CD8-positive, alpha-beta memory T cell (primary cell): ENCODE data around the gene EAF1. TPM values are rescaled to one million over a fixed set of nuclear protein-coding genes. Genes with fewer than 3 reads are reported as not detected.
"Not testable (repeated sequence)": the region's sequence is repeated elsewhere in the genome, so short reads cannot be mapped to it uniquely, and the experiment has no call there.

Experiments used
- CTCF ChIA-PET: fragments of 350-600 bp; sonication (Branson Sonifier 250); formaldehyde crosslinking; loops from one replicate; lab custom pipeline; 2021; ENCODE audit warnings: antibody characterized with exemption; lab: Charles Lee
- POLR2A ChIA-PET: fragments of 350-600 bp; sonication (Branson Sonifier 250); formaldehyde crosslinking; loops from one replicate; lab custom pipeline; 2021; ENCODE audit warnings: antibody characterized with exemption; lab: Charles Lee
- DNase-seq, 5 donors: peaks; one replicate each; pipeline versions ENCODE4 v3.0.0 to v3.0.0-alpha.2; 2020 to 2022; ENCODE audit warnings: mixed read lengths in 1 of 5
- H3K27ac ChIP-seq: one replicate; pipeline ENCODE4 v1.7.0; 2013; ENCODE audit warnings: low read depth, mild to moderate bottlenecking, low read length, moderate library complexity
- H3K27me3 ChIP-seq: 2 replicates; pipeline ENCODE4 v1.7.0; 2013; ENCODE audit warnings: low read length, mild to moderate bottlenecking; ENCODE audit not compliant: insufficient read depth, poor library complexity, severe bottlenecking
- H3K36me3 ChIP-seq: 2 replicates; pipeline ENCODE4 v1.7.0; 2013; ENCODE audit warnings: mild to moderate bottlenecking, low read length, moderate library complexity; ENCODE audit not compliant: insufficient read depth
- H3K4me1 ChIP-seq: 2 replicates; pipeline ENCODE4 v1.7.0; 2013; ENCODE audit warnings: mild to moderate bottlenecking, low read length, moderate library complexity; ENCODE audit not compliant: insufficient read depth
- H3K4me3 ChIP-seq: 2 replicates; pipeline ENCODE4 v1.7.0; 2013; ENCODE audit warnings: mild to moderate bottlenecking, low read length
- H3K9me3 ChIP-seq: 2 replicates; pipeline ENCODE4 v1.7.0; 2013; ENCODE audit warnings: mild to moderate bottlenecking, low read length
- H3K27ac Mint-ChIP-seq, 8 donors: one replicate each; pipeline ENCODE4 v1.8.0; 2020 to 2021; ENCODE audit warnings: mixed read lengths in 8 of 8, mild to moderate bottlenecking in 6 of 8, inconsistent platforms in 3 of 8, moderate library complexity in 3 of 8
- H3K27me3 Mint-ChIP-seq, 2 donors: one replicate each; pipeline ENCODE4 v1.8.0; 2020 to 2021; ENCODE audit warnings: mixed read lengths in 2 of 2, mild to moderate bottlenecking in 1 of 2, moderate library complexity in 1 of 2
- H3K36me3 Mint-ChIP-seq, 3 donors: one replicate each; pipeline ENCODE4 v1.8.0; 2020 to 2021; ENCODE audit warnings: mixed read lengths in 3 of 3, inconsistent platforms in 1 of 3, mild to moderate bottlenecking in 1 of 3
- H3K4me1 Mint-ChIP-seq, 3 donors: one replicate each; pipeline ENCODE4 v1.8.0; 2020 to 2021; ENCODE audit warnings: mixed read lengths in 3 of 3, inconsistent platforms in 1 of 3, mild to moderate bottlenecking in 1 of 3
- H3K4me3 Mint-ChIP-seq, 7 donors: one replicate each; pipeline ENCODE4 v1.8.0; 2020 to 2021; ENCODE audit warnings: mixed read lengths in 7 of 7, mild to moderate bottlenecking in 6 of 7, moderate library complexity in 4 of 7, inconsistent platforms in 2 of 7
- H3K9me3 Mint-ChIP-seq, 5 donors: one replicate each; pipeline ENCODE4 v1.8.0; 2020 to 2022; ENCODE audit warnings: mixed read lengths in 5 of 5, mild to moderate bottlenecking in 3 of 5, moderate library complexity in 2 of 5, inconsistent platforms in 1 of 5
- polyA plus RNA-seq: library from polyadenylated mRNA; unstranded; fragments of 300-500 nt; fragmentation: Illumina TruSeq; gene quantifications from one replicate; pipeline ENCODE4 v1.2.3, GENCODE V29; 2021
- total RNA-seq, 2 experiments: library from RNA; stranded (reverse); gene quantifications; one replicate each; pipeline ENCODE4 v1.2.3, GENCODE V29; 2021

Gene EAF1
- total and polyA plus RNA-seq, 3 experiments from 2014 or later: 21.2 to 26.8 (median 25.8) TPM

GRCh38 chr3:15409774-15410173 is 17.6 kb upstream of the EAF1 start:
- no peaks in the 10 kb centered on the region for H3K9me3 Mint-ChIP-seq
- no peak overlapping the region for H3K27ac ChIP-seq
- H3K27me3 ChIP-seq: no peaks in the 10 kb centered on the region
- H3K36me3 ChIP-seq: no peaks in the 10 kb centered on the region
- H3K9me3 ChIP-seq: no peaks in the 10 kb centered on the region
- H3K4me1 Mint-ChIP-seq: peaks cover 0 to 5% (median 0%) of the 10 kb centered on the region in 3 donors
- no peak overlapping the region for H3K4me3 Mint-ChIP-seq
- ChIA-PET POLR2A (no interaction called here), CTCF (no interaction called here)
- H3K4me1 ChIP-seq: no peaks in the 10 kb centered on the region
- no peak overlapping the region for H3K4me3 ChIP-seq
- peak overlapping the region in 2 of 8 donors; percentile 41 to 68 for H3K27ac Mint-ChIP-seq
- peaks cover 3 to 48% (median 11%) of the 10 kb centered on the region in 3 donors for H3K36me3 Mint-ChIP-seq
- H3K27me3 Mint-ChIP-seq: no peaks in the 10 kb centered on the region
- no peak for DNase-seq

DNA sequence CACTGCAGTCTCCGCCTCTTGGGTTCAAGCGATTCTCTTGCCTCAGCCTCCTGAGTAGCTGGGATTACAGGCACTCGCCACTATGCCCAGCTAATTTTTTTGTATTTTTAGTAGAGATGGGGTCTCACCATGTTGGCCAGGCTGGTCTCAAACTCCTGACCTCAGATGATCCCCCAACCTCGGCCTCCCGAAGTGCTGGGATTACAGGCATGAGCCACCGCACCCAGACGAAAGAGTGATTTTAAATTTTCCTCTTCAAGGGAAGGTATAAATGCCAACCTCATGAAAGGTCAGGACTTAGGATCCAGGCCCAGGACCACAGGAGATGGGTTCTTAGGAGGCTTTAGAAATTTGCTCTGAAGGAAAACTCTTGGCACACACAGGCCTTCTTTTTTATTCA is 16.4 kb upstream of the EAF1 start:
- DNase-seq, CTCF ChIA-PET, H3K27me3 Mint-ChIP-seq, H3K36me3 ChIP-seq, POLR2A ChIA-PET, H3K9me3 ChIP-seq, H3K27ac Mint-ChIP-seq, H3K4me1 ChIP-seq, H3K9me3 Mint-ChIP-seq, H3K4me3 ChIP-seq, H3K27me3 ChIP-seq, H3K27ac ChIP-seq, H3K4me3 Mint-ChIP-seq, H3K4me1 Mint-ChIP-seq: not testable (repeated sequence)
- H3K36me3 Mint-ChIP-seq: peaks cover 3 to 60% (median 22%) of the 10 kb centered on the region in 3 donors

GRCh38 chr3:15420871-15421270 is 6.5 kb upstream of the EAF1 start:
- Mint-ChIP-seq H3K27ac (no peak overlapping the region), H3K27me3 (no peaks in the 10 kb centered on the region), H3K36me3 (peaks cover 5 to 64% (median 17%) of the 10 kb centered on the region in 3 donors), H3K4me3 (peak overlapping the region in 1 of 7 donors; percentile 38), H3K4me1 (peaks cover 19 to 36% (median 32%) of the 10 kb centered on the region in 3 donors), H3K9me3 (no peaks in the 10 kb centered on the region)
- no peaks in the 10 kb centered on the region for H3K9me3 ChIP-seq
- H3K27me3 ChIP-seq: no peaks in the 10 kb centered on the region
- no peak for DNase-seq
- H3K27ac ChIP-seq: no peak overlapping the region
- CTCF ChIA-PET: no interaction called here
- H3K36me3 ChIP-seq: peaks cover 3% of the 10 kb centered on the region
- peaks cover 4% of the 10 kb centered on the region for H3K4me1 ChIP-seq
- no peak overlapping the region for H3K4me3 ChIP-seq
- POLR2A ChIA-PET: no interaction called here

DNA sequence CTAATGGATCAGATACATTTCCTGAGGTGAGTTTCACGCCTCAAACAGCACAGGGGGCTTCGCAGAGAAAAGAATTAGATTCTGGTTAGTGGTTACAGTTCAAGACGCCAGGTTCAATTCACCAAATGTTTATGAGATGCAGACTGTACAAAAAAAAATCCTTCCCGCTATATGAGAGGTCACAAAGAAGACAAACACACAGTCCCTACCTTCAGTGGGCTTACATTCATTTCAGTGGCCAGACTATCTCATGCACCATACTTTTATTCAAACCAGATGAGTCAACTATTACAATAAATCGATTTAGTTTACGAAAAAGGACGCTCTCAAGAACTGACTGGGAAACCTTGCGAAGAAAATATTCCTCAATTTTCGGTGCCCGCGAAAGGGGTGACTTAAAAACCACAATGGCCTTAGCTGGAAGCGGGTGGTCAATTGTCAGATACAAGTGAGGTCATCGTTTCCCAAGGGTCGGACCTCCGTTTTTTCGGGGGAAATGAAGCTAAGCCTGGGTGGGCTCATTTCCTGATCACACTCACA is 749 bp upstream of the EAF1 start:
- Histone ChIP-seq H3K4me1 (peaks cover 35% of the 10 kb centered on the region), H3K9me3 (no peaks in the 10 kb centered on the region), H3K4me3 (peak overlapping the region; percentile 96), H3K27ac (peak overlapping the region; percentile 82), H3K27me3 (no peaks in the 10 kb centered on the region), H3K36me3 (peaks cover 9% of the 10 kb centered on the region)
- H3K27ac Mint-ChIP-seq: peak overlapping the region; percentile 89 to 97 (median 94)
- peaks cover 59 to 71% (median 66%) of the 10 kb centered on the region in 3 donors for H3K4me1 Mint-ChIP-seq
- no peaks in the 10 kb centered on the region for H3K27me3 Mint-ChIP-seq
- ChIA-PET CTCF (no interaction called here), POLR2A (interaction anchor here (0.6 to 0.8 kb wide), 2 partner anchors 20 to 221 kb away, joined by 3 read pairs; partner anchors contain the start of gene CAPN7)
- H3K9me3 Mint-ChIP-seq: no peaks in the 10 kb centered on the region
- peak overlapping the region; percentile 85 to 97 (median 93) for H3K4me3 Mint-ChIP-seq
- DNase-seq: no peak
- H3K36me3 Mint-ChIP-seq: peaks cover 5 to 66% (median 7%) of the 10 kb centered on the region in 3 donors

DNA sequence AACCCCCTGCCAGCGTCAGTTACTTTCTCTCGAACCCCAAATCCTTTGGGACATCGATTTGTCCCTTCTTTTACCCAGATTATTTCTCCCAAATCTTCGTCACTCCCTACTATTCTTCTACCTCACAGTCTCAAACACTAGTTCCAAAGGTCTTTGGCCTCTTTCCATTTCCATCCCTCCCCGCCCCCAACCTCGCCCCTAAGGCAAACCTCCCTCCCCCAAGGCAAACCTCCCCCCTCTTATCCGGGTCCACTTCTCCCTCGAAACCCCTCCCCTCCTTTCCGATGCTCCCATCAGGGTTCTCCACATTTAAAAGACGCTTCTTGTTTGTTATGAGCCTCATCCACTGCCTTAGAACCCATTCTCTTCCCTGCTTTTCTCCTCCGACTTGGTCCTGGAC is 583 bp downstream of the EAF1 start:
- Histone ChIP-seq H3K4me3 (peak overlapping the region; percentile 96), H3K4me1 (peaks cover 35% of the 10 kb centered on the region), H3K27me3 (no peaks in the 10 kb centered on the region), H3K36me3 (peaks cover 15% of the 10 kb centered on the region), H3K9me3 (no peaks in the 10 kb centered on the region), H3K27ac (peak overlapping the region; percentile 82)
- peaks cover 61 to 74% (median 69%) of the 10 kb centered on the region in 3 donors for H3K4me1 Mint-ChIP-seq
- peaks cover 4 to 64% (median 5%) of the 10 kb centered on the region in 3 donors for H3K36me3 Mint-ChIP-seq
- H3K9me3 Mint-ChIP-seq: no peaks in the 10 kb centered on the region
- peak overlapping the region; percentile 89 to 97 (median 94) for H3K27ac Mint-ChIP-seq
- H3K27me3 Mint-ChIP-seq: no peaks in the 10 kb centered on the region
- CTCF ChIA-PET: no interaction called here
- peak overlapping the region; percentile 85 to 97 (median 93) for H3K4me3 Mint-ChIP-seq
- DNase-seq: no peak
- POLR2A ChIA-PET: interaction anchor here (0.6 to 0.9 kb wide), 3 partner anchors 174 to 329 kb away, joined by 3 read pairs; partner anchors contain the start of gene CAPN7

- POLR2A ChIA-PET: no interaction called here
Measured at GRCh38 chr3:15428539-15428938, 1.1 kb downstream of the EAF1 start.

DNA sequence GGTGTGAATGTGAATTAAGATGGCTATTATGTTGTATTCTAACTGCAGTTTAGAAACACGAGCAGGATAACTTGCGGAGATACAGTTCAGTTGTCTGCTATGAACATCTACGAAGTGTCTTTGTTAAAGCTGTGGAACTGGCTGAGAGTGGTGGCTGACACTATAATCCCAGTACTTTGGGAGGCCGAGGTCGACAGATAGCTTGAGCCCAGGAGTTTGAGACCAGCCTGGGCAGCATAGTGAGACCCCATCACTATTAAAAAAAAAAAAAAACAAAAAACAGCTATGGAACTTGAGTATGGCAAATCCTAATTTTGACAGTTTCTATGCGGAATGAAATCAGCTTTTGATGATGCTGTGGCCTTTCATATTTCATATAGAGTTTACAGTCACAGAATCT is 1.7 kb downstream of the EAF1 start:
- no peak for DNase-seq
- POLR2A ChIA-PET: no interaction called here
- Mint-ChIP-seq H3K27me3 (no peaks in the 10 kb centered on the region), H3K27ac (peak overlapping the region; percentile 89 to 97 (median 94)), H3K9me3 (no peaks in the 10 kb centered on the region), H3K36me3 (peaks cover 5 to 71% (median 9%) of the 10 kb centered on the region in 3 donors), H3K4me3 (peak overlapping the region; percentile 85 to 97 (median 93)), H3K4me1 (peaks cover 64 to 77% (median 77%) of the 10 kb centered on the region in 3 donors)
- Histone ChIP-seq H3K4me3 (peak overlapping the region; percentile 96), H3K27ac (no peak overlapping the region), H3K27me3 (no peaks in the 10 kb centered on the region), H3K4me1 (peaks cover 35% of the 10 kb centered on the region), H3K9me3 (no peaks in the 10 kb centered on the region), H3K36me3 (peaks cover 25% of the 10 kb centered on the region)
- CTCF ChIA-PET: interaction anchor here (1.6 kb wide), 1 partner anchor 24 kb away, joined by 4 read pairs; no protein-coding TSS in a partner anchor

More at GRCh38 chr3:15428539-15428938, 1.1 kb downstream of the EAF1 start:
- Histone ChIP-seq H3K36me3 (peaks cover 20% of the 10 kb centered on the region), H3K4me1 (peaks cover 35% of the 10 kb centered on the region), H3K27ac (peak overlapping the region; percentile 82), H3K9me3 (no peaks in the 10 kb centered on the region), H3K27me3 (no peaks in the 10 kb centered on the region), H3K4me3 (peak overlapping the region; percentile 96)
- CTCF ChIA-PET: no interaction called here
- no peaks in the 10 kb centered on the region for H3K9me3 Mint-ChIP-seq
- H3K27ac Mint-ChIP-seq: peak overlapping the region; percentile 89 to 97 (median 94)
- DNase-seq: no peak
- H3K27me3 Mint-ChIP-seq: no peaks in the 10 kb centered on the region
- H3K36me3 Mint-ChIP-seq: peaks cover 5 to 68% (median 8%) of the 10 kb centered on the region in 3 donors
- peaks cover 64 to 77% (median 74%) of the 10 kb centered on the region in 3 donors for H3K4me1 Mint-ChIP-seq
- H3K4me3 Mint-ChIP-seq: peak overlapping the region; percentile 85 to 97 (median 93)

DNA sequence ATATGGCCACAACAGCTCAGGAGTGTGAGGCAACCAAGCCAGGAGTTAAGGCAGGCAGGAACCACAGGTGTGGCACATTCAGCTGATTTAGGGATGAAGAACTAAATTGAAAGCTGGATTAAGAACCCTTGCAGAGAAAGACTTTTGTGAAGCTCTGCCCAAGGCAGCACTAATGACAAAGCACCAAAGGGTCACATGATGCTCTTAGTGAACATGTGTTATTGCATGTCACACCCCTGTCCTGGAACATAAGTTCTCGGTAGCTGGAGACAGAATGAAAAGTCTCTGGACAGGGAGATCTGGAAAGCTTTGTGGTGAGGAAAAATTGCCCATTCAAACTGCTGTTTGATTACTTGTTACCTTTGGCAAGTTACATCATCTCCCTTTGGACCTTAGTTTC is 3.2 kb downstream of the EAF1 start:
- H3K27ac ChIP-seq: no peak overlapping the region
- Mint-ChIP-seq H3K36me3 (peaks cover 0 to 74% (median 14%) of the 10 kb centered on the region in 3 donors), H3K27ac (peak overlapping the region in 4 of 8 donors; percentile 27 to 58 (median 40)), H3K4me3 (peak overlapping the region in 4 of 7 donors; percentile 23 to 60 (median 46)), H3K27me3 (no peaks in the 10 kb centered on the region), H3K4me1 (peaks cover 62 to 71% (median 64%) of the 10 kb centered on the region in 3 donors), H3K9me3 (no peaks in the 10 kb centered on the region)
- H3K4me1 ChIP-seq: peaks cover 33% of the 10 kb centered on the region
- H3K36me3 ChIP-seq: peaks cover 36% of the 10 kb centered on the region
- no peaks in the 10 kb centered on the region for H3K27me3 ChIP-seq
- no peak for DNase-seq
- CTCF ChIA-PET: interaction anchor here (0.8 to 1.6 kb wide), 6 partner anchors 25 to 228 kb away, joined by 3 to 4 read pairs (median 3); no protein-coding TSS in a partner anchor
- H3K9me3 ChIP-seq: no peaks in the 10 kb centered on the region
- POLR2A ChIA-PET: interaction anchor here (0.7 kb wide), 1 partner anchor 110 kb away, joined by 7 read pairs; no protein-coding TSS in a partner anchor
- no peak overlapping the region for H3K4me3 ChIP-seq
